Mesenchymal stem cell (in vitro differentiated cells and primary cell): ENCODE results near the gene TERB1.

Source experiments
- DNase-seq: peaks from one replicate; pipeline ENCODE4 v3.0.0-alpha.2; 2013
- H2AFZ ChIP-seq: one replicate; pipeline ENCODE4 v1.6.1; 2013; ENCODE audit warnings: low read depth, mild to moderate bottlenecking, control low read depth, inconsistent platforms, low read length, moderate library complexity
- H2AK5ac ChIP-seq: 2 replicates; pipeline ENCODE4 v1.6.1; 2013; ENCODE audit warnings: low read length, moderate library complexity, mild to moderate bottlenecking, inconsistent platforms; ENCODE audit not compliant: severe bottlenecking
- H2BK120ac ChIP-seq: one replicate; pipeline ENCODE4 v1.6.1; 2013; ENCODE audit warnings: low read depth, mild to moderate bottlenecking, inconsistent platforms, low read length, moderate library complexity
- H2BK12ac ChIP-seq, 2 experiments: one replicate each; pipeline ENCODE4 v1.6.1; 2013; ENCODE audit warnings: inconsistent platforms in 2 of 2, low read length in 2 of 2, mild to moderate bottlenecking in 2 of 2, moderate library complexity in 2 of 2, control low read depth in 1 of 2
- H2BK15ac ChIP-seq: one replicate; pipeline ENCODE4 v1.6.1; 2013; ENCODE audit warnings: mild to moderate bottlenecking, low read depth, inconsistent platforms; ENCODE audit not compliant: poor library complexity, severe bottlenecking
- H2BK5ac ChIP-seq: 2 replicates; pipeline ENCODE4 v1.6.1; 2013; ENCODE audit warnings: low read depth, mild to moderate bottlenecking, low read length, control low read depth, inconsistent platforms; ENCODE audit not compliant: poor library complexity, severe bottlenecking
- H3K14ac ChIP-seq, 2 experiments: one replicate each; pipeline ENCODE4 v1.6.1; 2013; ENCODE audit warnings: inconsistent platforms in 2 of 2, low read length in 2 of 2, control low read depth in 1 of 2, mild to moderate bottlenecking in 1 of 2, moderate library complexity in 1 of 2
- H3K18ac ChIP-seq, 2 experiments: one replicate each; pipeline ENCODE4 v1.6.1; 2013; ENCODE audit warnings: inconsistent platforms in 2 of 2, low read length in 2 of 2, control low read depth in 1 of 2, low read depth in 1 of 2, mild to moderate bottlenecking in 1 of 2
- H3K23ac ChIP-seq, 2 experiments: one replicate each; pipeline ENCODE4 v1.6.1; 2013; ENCODE audit warnings: inconsistent platforms in 2 of 2, low read length in 2 of 2, mild to moderate bottlenecking in 2 of 2, moderate library complexity in 2 of 2, control low read depth in 1 of 2
- H3K27ac ChIP-seq: 2 replicates; pipeline ENCODE4 v1.5.1; 2013; ENCODE audit warnings: mild to moderate bottlenecking, moderate library complexity, low read length, control low read depth, inconsistent platforms; ENCODE audit not compliant: poor library complexity, severe bottlenecking
- H3K27me3 ChIP-seq, 2 experiments: 2 replicates each; pipeline versions ENCODE4 v1.6.1 to v1.7.0; 2013; ENCODE audit warnings: low read length in 2 of 2, mild to moderate bottlenecking in 2 of 2, moderate library complexity in 2 of 2, control low read depth in 1 of 2, inconsistent platforms in 1 of 2; ENCODE audit not compliant: control insufficient read depth in 1 of 2, insufficient read depth in 1 of 2
- H3K36me3 ChIP-seq, 2 experiments: 2 replicates each; pipeline versions ENCODE4 v1.6.1 to v1.7.0; 2013; ENCODE audit warnings: low read length in 2 of 2, control low read depth in 1 of 2, inconsistent platforms in 1 of 2, low read depth in 1 of 2, mild to moderate bottlenecking in 1 of 2; ENCODE audit not compliant: insufficient read depth in 2 of 2, control insufficient read depth in 1 of 2
- H3K4ac ChIP-seq, 2 experiments: one replicate each; pipeline ENCODE4 v1.6.1; 2013; ENCODE audit warnings: inconsistent platforms in 2 of 2, low read length in 2 of 2, mild to moderate bottlenecking in 2 of 2, moderate library complexity in 2 of 2, control low read depth in 1 of 2, low read depth in 1 of 2
- H3K4me1 ChIP-seq: 2 replicates; pipeline ENCODE4 v1.6.1; 2013; ENCODE audit warnings: low read depth, low read length, control low read depth; ENCODE audit not compliant: control insufficient read depth, insufficient read depth
- H3K4me2 ChIP-seq: 2 replicates; pipeline ENCODE4 v1.6.1; 2013; ENCODE audit warnings: low read length, mild to moderate bottlenecking, inconsistent platforms; ENCODE audit not compliant: poor library complexity, severe bottlenecking
- H3K4me3 ChIP-seq, 2 experiments: 2 replicates each; pipeline versions ENCODE4 v1.5.1 to v1.7.0; 2013; ENCODE audit warnings: low read length in 2 of 2, mild to moderate bottlenecking in 2 of 2, control low read depth in 1 of 2, low read depth in 1 of 2; ENCODE audit not compliant: insufficient read depth in 1 of 2
- H3K79me1 ChIP-seq: replicated peaks from 2 replicates; pipeline ENCODE4 v1.6.1; 2013; ENCODE audit warnings: mild to moderate bottlenecking, control low read depth, low read length, inconsistent platforms; ENCODE audit not compliant: poor library complexity, severe bottlenecking
- H3K9ac ChIP-seq: 2 replicates; pipeline ENCODE4 v1.7.0; 2013; ENCODE audit warnings: mild to moderate bottlenecking, low read length, moderate library complexity
- H3K9me3 ChIP-seq: 2 replicates; pipeline ENCODE4 v1.7.0; 2013; ENCODE audit warnings: mild to moderate bottlenecking, low read length; ENCODE audit not compliant: control insufficient read depth
- H4K8ac ChIP-seq: one replicate; pipeline ENCODE4 v1.6.1; 2013; ENCODE audit warnings: inconsistent platforms, mild to moderate bottlenecking, low read length, moderate library complexity
- H4K91ac ChIP-seq: one replicate; pipeline ENCODE4 v1.6.1; 2013; ENCODE audit warnings: mild to moderate bottlenecking, low read length, inconsistent platforms
- WGBS: methylation state at CpG from one replicate; pipeline ENCODE4 v1.1.7; 2013; ENCODE audit warnings: mixed read lengths; 5-methylcytosine and 5-hydroxymethylcytosine counted together

Gene TERB1

GRCh38 chr16:66751303-66751991, 49.9 kb downstream of the TERB1 start, which contains the start of gene DYNC1LI2:
Gene DYNC1LI2 (minus strand): TSS chr16:66751609. CDS start chr16:66751591, 18 bp downstream.
- Histone ChIP-seq H2BK5ac (peak within 1 kb of the TSS; percentile 99), H2BK15ac (peak within 1 kb of the TSS; percentile 100)

GRCh38 chr16:66751053-66751302, 50.4 kb downstream of the TERB1 start:
- Histone ChIP-seq H3K9ac (peak overlapping the region; percentile 90), H2BK12ac (no peak overlapping the region), H3K79me1 (peaks cover 1% of the 10 kb centered on the region), H3K27me3 (no peaks in the 10 kb centered on the region), H4K8ac (peak overlapping the region; percentile 91), H3K36me3 (peaks cover 21 to 41% of the 10 kb centered on the region in 2 experiments), H3K23ac (peak overlapping the region in 1 of 2 experiments; percentile 94), H3K4ac (peak overlapping the region; percentile 86 to 96), H3K27ac (no peak overlapping the region), H3K14ac (peak overlapping the region in 1 of 2 experiments; percentile 73), H3K4me1 (peaks cover 7% of the 10 kb centered on the region), H4K91ac (peak overlapping the region; percentile 96), H2BK5ac (peak overlapping the region; percentile 68), H3K4me2 (peak overlapping the region; percentile 78), H2AFZ (peak overlapping the region; percentile 20), H3K4me3 (peak overlapping the region; percentile 97 to 98), H3K18ac (peak overlapping the region; percentile 98), H2AK5ac (no peak overlapping the region), H2BK120ac (peak overlapping the region; percentile 96), H2BK15ac (peak overlapping the region; percentile 100), H3K9me3 (no peaks in the 10 kb centered on the region)
- peak; percentile 20 for DNase-seq
- WGBS = 1% methylated on average over 20 of the region's 22 CpGs

More at GRCh38 chr16:66751303-66751991, 49.9 kb downstream of the TERB1 start, which contains the start of gene DYNC1LI2:
- no peaks in the 10 kb centered on the region for H3K79me1 ChIP-seq
- H3K4me3 ChIP-seq = peak within 1 kb of the TSS; percentile 97 to 98
- peak within 1 kb of the TSS in 1 of 2 experiments; percentile 94 for H3K23ac ChIP-seq
- H3K9me3 ChIP-seq = no peaks in the 10 kb centered on the region
- no peaks in the 10 kb centered on the region for H3K27me3 ChIP-seq
- peak within 1 kb of the TSS in 1 of 2 experiments; percentile 68 for H2BK12ac ChIP-seq
- H3K9ac ChIP-seq = peak within 1 kb of the TSS; percentile 90
- peak within 1 kb of the TSS; percentile 78 for H3K4me2 ChIP-seq
- peak within 1 kb of the TSS; percentile 98 for H3K18ac ChIP-seq
- peak; percentile 75 for DNase-seq
- H2AFZ ChIP-seq = peak within 1 kb of the TSS; percentile 20
- peak within 1 kb of the TSS; percentile 97 for H4K8ac ChIP-seq
- peaks cover 7% of the 10 kb centered on the region for H3K4me1 ChIP-seq
- peak within 1 kb of the TSS; percentile 91 to 96 for H3K4ac ChIP-seq
- peak within 1 kb of the TSS; percentile 98 for H4K91ac ChIP-seq
- H3K36me3 ChIP-seq = peaks cover 18 to 36% of the 10 kb centered on the region in 2 experiments
- H2BK120ac ChIP-seq = peak within 1 kb of the TSS; percentile 96
- H3K27ac ChIP-seq = no peak within 1 kb of the TSS
- under 1% methylated on average over 65 of the region's 90 CpGs for WGBS
- no peak within 1 kb of the TSS for H2AK5ac ChIP-seq
- peak within 1 kb of the TSS in 1 of 2 experiments; percentile 73 for H3K14ac ChIP-seq

GRCh38 chr16:66750279-66751052, 50.9 kb downstream of the TERB1 start:
- Histone ChIP-seq H3K4me3 (peak overlapping the region; percentile 97 to 98), H3K27ac (no peak overlapping the region), H3K36me3 (peaks cover 23 to 45% of the 10 kb centered on the region in 2 experiments), H3K14ac (peak overlapping the region in 1 of 2 experiments; percentile 73), H3K27me3 (no peaks in the 10 kb centered on the region), H2BK12ac (no peak overlapping the region), H2BK120ac (no peak overlapping the region), H3K79me1 (peaks cover 1% of the 10 kb centered on the region), H2AK5ac (no peak overlapping the region), H3K4me1 (peaks cover 7% of the 10 kb centered on the region), H4K91ac (peak overlapping the region; percentile 96), H3K23ac (peak overlapping the region in 1 of 2 experiments; percentile 94), H4K8ac (no peak overlapping the region), H3K9me3 (no peaks in the 10 kb centered on the region), H3K9ac (peak overlapping the region; percentile 90), H3K18ac (peak overlapping the region; percentile 98), H3K4me2 (peak overlapping the region; percentile 78), H3K4ac (peak overlapping the region; percentile 86 to 96), H2BK15ac (no peak overlapping the region), H2AFZ (no peak overlapping the region), H2BK5ac (no peak overlapping the region)
- WGBS = 24% methylated on average over 12 of the region's 12 CpGs
- peak; percentile 20 for DNase-seq

GRCh38 chr16:66746682-66747081, 54.7 kb downstream of the TERB1 start:
- peak; percentile 23 for DNase-seq
- Histone ChIP-seq H2BK12ac (no peak overlapping the region), H4K8ac (no peak overlapping the region), H3K9ac (peak overlapping the region; percentile 14), H3K27me3 (no peaks in the 10 kb centered on the region), H3K4me1 (peaks cover 9% of the 10 kb centered on the region), H2BK15ac (no peak overlapping the region), H4K91ac (no peak overlapping the region), H3K23ac (no peak overlapping the region), H3K18ac (no peak overlapping the region), H2BK120ac (no peak overlapping the region), H3K4me3 (no peak overlapping the region), H3K4me2 (no peak overlapping the region), H3K36me3 (peaks cover 47 to 77% of the 10 kb centered on the region in 2 experiments), H3K4ac (no peak overlapping the region), H3K79me1 (peaks cover 3% of the 10 kb centered on the region), H2AFZ (no peak overlapping the region), H2BK5ac (no peak overlapping the region), H3K14ac (no peak overlapping the region), H3K27ac (no peak overlapping the region), H2AK5ac (no peak overlapping the region), H3K9me3 (no peaks in the 10 kb centered on the region)
- 71% methylated on average over 1 of the region's 1 CpG for WGBS
